Liver (tissue), 3 donors: ENCODE measurements around the gene MYBPC3.

Experiments used
- EGR1 ChIP-seq, 2 donors: IDR thresholded peaks; 2 replicates each; pipeline ENCODE4 v1.6.1; 2016 to 2018; ENCODE audit warnings: antibody characterized with exemption in 2 of 2, low read depth in 2 of 2
- FOXA1 ChIP-seq: IDR thresholded peaks from 2 replicates; pipeline ENCODE4 v1.6.1; 2016; ENCODE audit warnings: antibody characterized with exemption
- JUND ChIP-seq, 2 donors: IDR thresholded peaks; 2 replicates each; pipeline ENCODE4 v1.6.1; 2016; ENCODE audit warnings: antibody characterized with exemption in 2 of 2
- NR2F2 ChIP-seq: IDR thresholded peaks from 2 replicates; pipeline ENCODE4 v1.6.1; 2016; ENCODE audit warnings: antibody characterized with exemption
- RXRA ChIP-seq, 2 donors: IDR thresholded peaks; 2 replicates each; pipeline ENCODE4 v1.6.1; 2017 to 2018; ENCODE audit warnings: antibody characterized with exemption in 2 of 2, mild to moderate bottlenecking in 1 of 2
- SP1 ChIP-seq: IDR thresholded peaks from 2 replicates; pipeline ENCODE4 v1.6.1; 2018; ENCODE audit warnings: antibody characterized with exemption, mild to moderate bottlenecking
- TAF1 ChIP-seq: conservative IDR thresholded peaks from 2 replicates; pipeline ENCODE4 v1.6.1; 2016; ENCODE audit warnings: antibody characterized with exemption, mild to moderate bottlenecking
- YY1 ChIP-seq: IDR thresholded peaks from 2 replicates; pipeline ENCODE4 v1.6.1; 2016; ENCODE audit warnings: antibody characterized with exemption, mild to moderate bottlenecking
- TF ChIP-seq, protein P1 (sequence below): IDR thresholded peaks from 2 replicates; pipeline ENCODE4 v1.6.1; 2016; ENCODE audit warnings: antibody characterized with exemption
- TF ChIP-seq, protein P2 (sequence below): fragments of 150-350 bp; IDR thresholded peaks from 2 replicates; pipeline ENCODE4 v1.5.1; 2017; ENCODE audit warnings: improper control_type of control experiment, low read depth, low read length; ENCODE audit not compliant: missing input control
- TF ChIP-seq, protein P3 (sequence below): IDR thresholded peaks from 2 replicates; pipeline ENCODE4 v1.6.1; 2016; ENCODE audit warnings: antibody characterized with exemption
- donor health status: healthy.
- donor health status: healthy.

DNA sequence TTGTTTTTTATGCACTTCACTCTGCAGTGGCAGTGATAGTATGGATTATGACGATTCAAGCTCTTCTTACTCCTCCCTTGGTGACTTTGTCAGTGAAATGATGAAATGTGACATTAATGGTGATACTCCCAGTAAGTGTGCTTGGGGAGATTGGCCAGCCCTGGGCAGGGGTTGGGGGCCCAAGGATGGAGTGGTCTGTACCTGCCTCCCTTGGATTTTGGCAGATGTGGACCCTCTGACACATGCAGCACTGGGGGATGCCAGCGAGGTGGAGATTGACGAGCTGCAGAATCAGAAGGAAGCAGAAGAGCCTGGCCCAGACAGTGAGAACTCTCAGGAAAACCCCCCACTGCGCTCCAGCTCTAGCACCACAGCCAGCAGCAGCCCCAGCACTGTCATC, 68.4 kb downstream of the MYBPC3 start:
- TF ChIP-seq, protein P1, sequence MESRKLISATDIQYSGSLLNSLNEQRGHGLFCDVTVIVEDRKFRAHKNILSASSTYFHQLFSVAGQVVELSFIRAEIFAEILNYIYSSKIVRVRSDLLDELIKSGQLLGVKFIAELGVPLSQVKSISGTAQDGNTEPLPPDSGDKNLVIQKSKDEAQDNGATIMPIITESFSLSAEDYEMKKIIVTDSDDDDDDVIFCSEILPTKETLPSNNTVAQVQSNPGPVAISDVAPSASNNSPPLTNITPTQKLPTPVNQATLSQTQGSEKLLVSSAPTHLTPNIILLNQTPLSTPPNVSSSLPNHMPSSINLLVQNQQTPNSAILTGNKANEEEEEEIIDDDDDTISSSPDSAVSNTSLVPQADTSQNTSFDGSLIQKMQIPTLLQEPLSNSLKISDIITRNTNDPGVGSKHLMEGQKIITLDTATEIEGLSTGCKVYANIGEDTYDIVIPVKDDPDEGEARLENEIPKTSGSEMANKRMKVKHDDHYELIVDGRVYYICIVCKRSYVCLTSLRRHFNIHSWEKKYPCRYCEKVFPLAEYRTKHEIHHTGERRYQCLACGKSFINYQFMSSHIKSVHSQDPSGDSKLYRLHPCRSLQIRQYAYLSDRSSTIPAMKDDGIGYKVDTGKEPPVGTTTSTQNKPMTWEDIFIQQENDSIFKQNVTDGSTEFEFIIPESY, result no peak
- TF ChIP-seq, protein P2, sequence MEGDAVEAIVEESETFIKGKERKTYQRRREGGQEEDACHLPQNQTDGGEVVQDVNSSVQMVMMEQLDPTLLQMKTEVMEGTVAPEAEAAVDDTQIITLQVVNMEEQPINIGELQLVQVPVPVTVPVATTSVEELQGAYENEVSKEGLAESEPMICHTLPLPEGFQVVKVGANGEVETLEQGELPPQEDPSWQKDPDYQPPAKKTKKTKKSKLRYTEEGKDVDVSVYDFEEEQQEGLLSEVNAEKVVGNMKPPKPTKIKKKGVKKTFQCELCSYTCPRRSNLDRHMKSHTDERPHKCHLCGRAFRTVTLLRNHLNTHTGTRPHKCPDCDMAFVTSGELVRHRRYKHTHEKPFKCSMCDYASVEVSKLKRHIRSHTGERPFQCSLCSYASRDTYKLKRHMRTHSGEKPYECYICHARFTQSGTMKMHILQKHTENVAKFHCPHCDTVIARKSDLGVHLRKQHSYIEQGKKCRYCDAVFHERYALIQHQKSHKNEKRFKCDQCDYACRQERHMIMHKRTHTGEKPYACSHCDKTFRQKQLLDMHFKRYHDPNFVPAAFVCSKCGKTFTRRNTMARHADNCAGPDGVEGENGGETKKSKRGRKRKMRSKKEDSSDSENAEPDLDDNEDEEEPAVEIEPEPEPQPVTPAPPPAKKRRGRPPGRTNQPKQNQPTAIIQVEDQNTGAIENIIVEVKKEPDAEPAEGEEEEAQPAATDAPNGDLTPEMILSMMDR, result no peak
- TF ChIP-seq YY1, result no peak
- TF ChIP-seq EGR1 (IDR thresholded peaks at IDR 0.05; ENCODE audit: low read depth in 2 of 2), result no peak
- no peak for TF ChIP-seq TAF1
- no peak for TF ChIP-seq FOXA1
- TF ChIP-seq, protein P3, sequence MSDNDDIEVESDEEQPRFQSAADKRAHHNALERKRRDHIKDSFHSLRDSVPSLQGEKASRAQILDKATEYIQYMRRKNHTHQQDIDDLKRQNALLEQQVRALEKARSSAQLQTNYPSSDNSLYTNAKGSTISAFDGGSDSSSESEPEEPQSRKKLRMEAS, result no peak
- no peak for TF ChIP-seq RXRA (IDR thresholded peaks at IDR 0.05)
- TF ChIP-seq JUND (IDR thresholded peaks at IDR 0.05), result no peak
- no peak for TF ChIP-seq NR2F2
- no peak for TF ChIP-seq SP1
